Glutamatergic neuron (in vitro differentiated cells): ENCODE data around the gene CDR2L. TPM values are rescaled to one million over a fixed set of nuclear protein-coding genes. Genes with fewer than 3 reads are reported as not detected.
A peak's percentile ranks its signal among the peaks of the same experiment; 100 is the strongest.

Source experiments
- DNase-seq: peaks from one replicate; pipeline ENCODE4 v3.0.0; 2022
- H3K27ac Mint-ChIP-seq: one replicate; pipeline ENCODE4 v1.8.0; 2020; ENCODE audit warnings: mild to moderate bottlenecking, mixed read lengths, inconsistent platforms; ENCODE audit not compliant: unreplicated experiment
- H3K27me3 Mint-ChIP-seq: one replicate; pipeline ENCODE4 v1.8.0; 2020; ENCODE audit warnings: mild to moderate bottlenecking, moderate library complexity, mixed read lengths, inconsistent platforms; ENCODE audit not compliant: unreplicated experiment
- H3K36me3 Mint-ChIP-seq: one replicate; pipeline ENCODE4 v1.8.0; 2020; ENCODE audit warnings: mild to moderate bottlenecking, mixed read lengths, inconsistent platforms; ENCODE audit not compliant: unreplicated experiment
- H3K4me1 Mint-ChIP-seq: one replicate; pipeline ENCODE4 v1.8.0; 2020; ENCODE audit warnings: mild to moderate bottlenecking, low read depth, mixed read lengths, inconsistent platforms; ENCODE audit not compliant: unreplicated experiment
- H3K4me3 Mint-ChIP-seq: one replicate; pipeline ENCODE4 v1.8.0; 2020; ENCODE audit warnings: mild to moderate bottlenecking, mixed read lengths, inconsistent platforms; ENCODE audit not compliant: unreplicated experiment
- H3K9me3 Mint-ChIP-seq: one replicate; pipeline ENCODE4 v1.8.0; 2020; ENCODE audit warnings: mild to moderate bottlenecking, moderate library complexity, mixed read lengths, inconsistent platforms; ENCODE audit not compliant: unreplicated experiment
- CTCF ChIP-seq: fragments of 200-600 bp; sonication (generic); IDR thresholded peaks from one replicate; pipeline ENCODE4 v1.5.0; 2021; ENCODE audit not compliant: partially characterized antibody, unreplicated experiment
- long read RNA-seq: library from polyadenylated mRNA; unstranded; transcript quantifications from one replicate; pipeline ENCODE4 v2.0.0, GENCODE V29; 2020; ENCODE audit not compliant: unreplicated experiment
- total RNA-seq: library from RNA; stranded (reverse); fragmentation: NEBNext Ultra II Directional; extraction: Animal tissue kit (Norgen Biotek cat#: 25700); gene quantifications from one replicate; pipeline ENCODE4 v1.2.1, GENCODE V29; 2021; ENCODE audit not compliant: unreplicated experiment

The CDR2L gene
- 59.4 TPM for total RNA-seq
- long read RNA-seq, partial matches to known transcripts = 0 of 9 reads
- long read RNA-seq, other reads (novel, unspliced or antisense) = 9 of 9 reads

- peak; percentile 98 for DNase-seq
- Mint-ChIP-seq H3K27ac (peak within 1 kb of the TSS; percentile 97), H3K36me3 (no peaks in the 10 kb centered on the region), H3K9me3 (peaks cover 12% of the 10 kb centered on the region), H3K27me3 (peaks cover 15% of the 10 kb centered on the region), H3K4me1 (peaks cover 12% of the 10 kb centered on the region), H3K4me3 (peak within 1 kb of the TSS; percentile 93)
- no peak for TF ChIP-seq CTCF
Measured at GRCh38 chr17:74987418-74987908, at the start of gene CDR2L. Gene CDR2L, plus strand, starts transcription at chr17:74987632. Its CDS starts 412 bp downstream, at chr17:74988044.

GRCh38 chr17:74938194-74938950, 49.1 kb upstream of the CDR2L start:
- DNase-seq = no peak
- Mint-ChIP-seq H3K36me3 (no peaks in the 10 kb centered on the region), H3K27me3 (peaks cover 25% of the 10 kb centered on the region), H3K4me3 (peak overlapping the region; percentile 21), H3K27ac (no peak overlapping the region), H3K4me1 (peaks cover 4% of the 10 kb centered on the region), H3K9me3 (no peaks in the 10 kb centered on the region)
- TF ChIP-seq CTCF = no peak

GRCh38 chr17:74939534-74939933, 47.9 kb upstream of the CDR2L start:
- Mint-ChIP-seq H3K27me3 (peaks cover 24% of the 10 kb centered on the region), H3K36me3 (no peaks in the 10 kb centered on the region), H3K9me3 (peaks cover 1% of the 10 kb centered on the region), H3K4me3 (no peak overlapping the region), H3K27ac (no peak overlapping the region), H3K4me1 (peaks cover 2% of the 10 kb centered on the region)
- TF ChIP-seq CTCF = no peak
- no peak for DNase-seq

GRCh38 chr17:74941128-74941725, 46.2 kb upstream of the CDR2L start:
- H3K4me1 Mint-ChIP-seq = peaks cover 2% of the 10 kb centered on the region
- TF ChIP-seq CTCF = no peak
- H3K36me3 Mint-ChIP-seq = no peaks in the 10 kb centered on the region
- no peak for DNase-seq
- no peak overlapping the region for H3K4me3 Mint-ChIP-seq
- peaks cover 30% of the 10 kb centered on the region for H3K27me3 Mint-ChIP-seq
- no peak overlapping the region for H3K27ac Mint-ChIP-seq
- peaks cover 1% of the 10 kb centered on the region for H3K9me3 Mint-ChIP-seq
